GM12865 (cell line): ENCODE results near the gene SLC31A1.

ENCODE experiments used
- DNase-seq: peaks from one replicate; pipeline ENCODE4 v3.0.0; 2010; ENCODE audit warnings: low read depth
- H3K4me3 ChIP-seq: 2 replicates; pipeline ENCODE4 v1.5.1; 2011; ENCODE audit warnings: mild to moderate bottlenecking, low read depth, low read length, control low read depth
- TF ChIP-seq, protein P1 (sequence below): IDR thresholded peaks from 2 replicates; pipeline ENCODE4 v1.5.1; 2011; ENCODE audit warnings: low read length, control low read depth, low read depth, inconsistent platforms; ENCODE audit not compliant: insufficient read depth; ENCODE audit errors: missing control alignments

SLC31A1 gene

DNA sequence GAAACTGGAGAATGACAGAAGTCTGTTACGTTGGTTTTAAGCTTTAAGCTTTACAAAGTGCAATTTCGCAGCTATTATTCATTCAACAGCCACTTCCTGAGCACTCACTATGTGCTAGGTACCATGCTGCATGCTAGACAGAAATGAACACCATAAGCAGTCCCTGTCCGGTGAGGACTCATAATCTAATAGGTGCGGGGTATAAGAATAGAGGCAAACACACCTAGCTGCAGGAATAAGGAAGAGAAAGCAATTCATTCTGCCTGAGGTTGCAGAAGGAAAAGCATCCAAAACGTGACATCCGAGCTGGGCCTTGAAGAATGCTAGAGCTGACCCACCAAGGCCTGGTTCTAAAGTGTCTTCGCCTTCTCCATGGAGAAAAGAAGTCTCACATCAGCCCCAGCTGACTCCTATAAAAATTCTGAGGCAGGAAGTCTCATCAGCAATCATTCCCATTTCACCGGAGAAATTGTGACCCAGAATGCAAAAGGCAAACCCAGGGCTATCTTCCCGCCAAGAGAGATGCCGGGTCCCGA lies 809 bp upstream of the SLC31A1 start:
- TF ChIP-seq, protein P1, sequence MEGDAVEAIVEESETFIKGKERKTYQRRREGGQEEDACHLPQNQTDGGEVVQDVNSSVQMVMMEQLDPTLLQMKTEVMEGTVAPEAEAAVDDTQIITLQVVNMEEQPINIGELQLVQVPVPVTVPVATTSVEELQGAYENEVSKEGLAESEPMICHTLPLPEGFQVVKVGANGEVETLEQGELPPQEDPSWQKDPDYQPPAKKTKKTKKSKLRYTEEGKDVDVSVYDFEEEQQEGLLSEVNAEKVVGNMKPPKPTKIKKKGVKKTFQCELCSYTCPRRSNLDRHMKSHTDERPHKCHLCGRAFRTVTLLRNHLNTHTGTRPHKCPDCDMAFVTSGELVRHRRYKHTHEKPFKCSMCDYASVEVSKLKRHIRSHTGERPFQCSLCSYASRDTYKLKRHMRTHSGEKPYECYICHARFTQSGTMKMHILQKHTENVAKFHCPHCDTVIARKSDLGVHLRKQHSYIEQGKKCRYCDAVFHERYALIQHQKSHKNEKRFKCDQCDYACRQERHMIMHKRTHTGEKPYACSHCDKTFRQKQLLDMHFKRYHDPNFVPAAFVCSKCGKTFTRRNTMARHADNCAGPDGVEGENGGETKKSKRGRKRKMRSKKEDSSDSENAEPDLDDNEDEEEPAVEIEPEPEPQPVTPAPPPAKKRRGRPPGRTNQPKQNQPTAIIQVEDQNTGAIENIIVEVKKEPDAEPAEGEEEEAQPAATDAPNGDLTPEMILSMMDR, result no peak
- H3K4me3 ChIP-seq, result peak overlapping the region; percentile 82
- peak; percentile 20 for DNase-seq

DNA sequence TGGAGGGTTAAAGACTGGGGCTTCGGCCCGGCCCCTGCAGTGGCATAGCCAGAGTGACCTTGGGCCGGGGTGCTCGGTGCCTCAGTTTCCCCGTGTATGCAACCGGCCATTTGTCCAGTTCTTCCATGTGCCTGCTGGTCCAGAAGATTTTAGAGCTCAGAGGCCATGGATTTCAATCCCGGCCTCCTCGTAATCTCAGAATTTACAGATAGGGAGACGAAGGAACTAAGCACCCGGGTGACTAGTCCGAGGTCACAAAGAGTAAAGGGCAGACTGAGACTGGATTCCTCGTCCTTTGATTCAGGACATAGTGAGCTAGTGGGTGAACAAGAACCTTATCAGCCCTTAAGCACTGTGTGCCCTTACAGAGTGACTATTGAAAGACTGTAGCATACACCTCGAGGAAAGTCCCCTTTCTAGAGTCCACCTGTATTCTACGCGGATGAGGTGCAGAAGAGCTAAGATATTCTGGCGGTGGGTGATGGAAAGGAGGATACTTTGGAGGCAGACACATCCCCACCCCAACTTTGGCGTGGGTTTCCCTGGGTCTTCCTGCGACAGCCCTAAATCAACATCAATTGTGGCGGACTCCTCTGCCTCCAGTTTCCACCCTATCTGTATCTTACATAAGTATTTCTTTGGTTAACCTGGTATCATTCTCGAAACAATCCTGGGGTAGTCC lies 597 bp downstream of the SLC31A1 start:
- peak; percentile 13 for DNase-seq
- peak overlapping the region; percentile 86 for H3K4me3 ChIP-seq
- TF ChIP-seq, protein P1, result no peak

DNA sequence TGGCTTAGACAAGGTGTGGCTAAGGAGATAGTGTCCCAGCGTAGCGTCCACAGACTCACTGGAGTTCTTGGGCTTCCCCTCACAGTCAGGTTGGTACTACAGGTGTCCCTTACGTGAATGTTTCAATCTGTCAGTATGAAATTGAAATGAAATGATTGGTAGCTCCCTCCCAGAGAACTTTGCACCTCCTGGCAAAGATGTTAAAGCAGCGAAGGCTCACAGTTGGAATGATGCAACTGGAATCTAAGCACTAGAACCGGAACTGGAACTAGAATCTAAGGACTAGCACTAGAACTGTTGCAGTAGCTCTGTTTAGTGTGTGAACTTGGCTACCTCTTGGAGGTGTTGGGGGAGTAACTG lies 1.1 kb downstream of the SLC31A1 start:
- TF ChIP-seq, protein P1, result no peak
- DNase-seq, result no peak

DNA sequence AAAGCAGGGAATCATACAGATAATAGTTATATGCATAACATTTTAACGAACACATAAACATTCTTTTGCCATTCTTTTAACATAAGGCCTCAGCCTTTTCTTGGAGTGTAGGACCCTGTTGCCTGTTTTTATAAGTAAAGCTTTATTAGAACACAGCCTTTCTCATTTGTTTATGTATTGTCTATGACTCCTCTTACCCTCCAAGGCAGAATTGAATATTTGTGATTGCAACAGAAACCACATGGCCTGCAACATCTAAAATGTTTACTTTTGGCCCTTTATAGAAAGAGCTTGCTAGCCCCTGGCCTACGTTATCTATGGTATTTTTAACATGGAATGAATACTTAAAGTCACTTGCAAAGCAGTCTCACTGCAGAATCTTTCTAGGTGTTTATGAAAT lies 2.6 kb downstream of the SLC31A1 start:
- no peak for DNase-seq
- TF ChIP-seq, protein P1, result no peak
- no peak overlapping the region for H3K4me3 ChIP-seq

More for the DNA sequence above, 1.1 kb downstream of the SLC31A1 start:
- peak overlapping the region; percentile 86 for H3K4me3 ChIP-seq

DNA sequence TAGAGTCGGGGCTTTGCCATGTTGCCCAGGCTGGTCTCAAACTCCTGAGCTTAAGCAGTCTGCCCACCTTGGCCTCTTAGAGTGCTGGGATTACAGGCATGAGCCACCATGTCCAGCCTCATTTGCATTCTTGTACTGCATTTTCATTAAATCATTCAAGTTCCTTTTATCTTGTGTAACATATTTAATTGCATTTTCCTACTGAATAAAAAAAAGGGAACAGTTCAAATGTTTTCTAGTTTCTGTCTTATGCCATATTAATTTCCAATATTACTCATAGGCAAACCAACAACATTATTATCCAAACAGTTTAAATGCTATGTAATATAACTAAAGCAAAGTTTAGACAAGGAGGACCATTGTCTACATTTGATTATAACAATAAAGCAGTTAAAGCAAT lies 6.1 kb downstream of the SLC31A1 start:
- no peak for DNase-seq
- H3K4me3 ChIP-seq, result no peak overlapping the region
- TF ChIP-seq, protein P1, result no peak

DNA sequence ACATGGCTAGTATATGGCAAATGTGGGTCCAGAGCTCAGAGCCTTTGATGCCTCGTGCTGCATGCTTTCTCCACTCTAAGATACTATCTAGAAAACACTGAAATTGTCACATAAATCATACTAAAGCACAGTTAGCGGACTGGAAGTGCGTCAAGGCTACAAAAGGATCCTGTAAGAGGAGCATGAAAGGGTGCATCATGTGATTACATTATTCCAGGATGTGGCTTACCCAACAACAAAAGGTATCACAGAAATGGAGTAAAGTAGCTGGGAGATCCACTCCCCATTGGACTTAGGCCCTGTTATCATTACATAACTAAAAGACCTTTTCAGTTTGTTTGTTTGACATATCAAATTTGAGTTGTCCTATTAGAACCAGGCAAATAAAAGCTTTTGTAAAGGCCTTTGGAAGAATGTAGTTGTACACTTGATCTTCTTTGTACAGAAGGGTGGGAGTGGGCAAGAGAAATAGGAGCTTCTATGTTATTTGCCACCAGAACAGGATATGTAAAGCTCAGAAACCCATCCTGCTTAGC lies 6.9 kb downstream of the SLC31A1 start:
- TF ChIP-seq, protein P1, result no peak
- no peak for DNase-seq
- H3K4me3 ChIP-seq, result no peak overlapping the region
